IPS-NIHi7 (cell line): ENCODE results near the gene KLHL29.

Experiments
- DNase-seq: peaks from one replicate; pipeline ENCODE4 v3.0.0; 2012; ENCODE audit warnings: mixed read lengths; ENCODE audit errors: extremely low spot score

The KLHL29 gene

DNA sequence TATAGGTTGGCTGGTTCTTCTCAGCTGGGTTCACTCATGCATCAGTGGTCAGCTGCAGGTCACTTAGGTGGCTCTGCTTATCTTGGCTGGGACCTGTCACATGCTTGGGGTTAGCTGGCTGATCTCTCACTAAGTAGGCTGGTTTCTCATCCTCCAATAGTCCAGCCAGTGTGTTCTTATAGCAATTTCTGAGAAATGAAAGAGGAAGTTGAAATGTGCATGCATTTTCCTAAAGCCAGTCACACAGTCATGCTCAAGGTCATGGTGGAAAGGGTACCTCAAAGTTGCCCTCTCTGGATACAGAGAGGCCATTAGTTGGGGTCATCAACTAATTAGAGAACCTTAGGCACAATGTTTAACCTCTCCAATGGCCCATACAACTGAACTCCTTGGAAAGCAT lies 64.4 kb downstream of the KLHL29 start:
- no peak for DNase-seq

GRCh38 chr2:23449831-23450331 lies 64.9 kb downstream of the KLHL29 start:
- no peak for DNase-seq

GRCh38 chr2:23452372-23452771 lies 67.4 kb downstream of the KLHL29 start:
- no peak for DNase-seq

DNA sequence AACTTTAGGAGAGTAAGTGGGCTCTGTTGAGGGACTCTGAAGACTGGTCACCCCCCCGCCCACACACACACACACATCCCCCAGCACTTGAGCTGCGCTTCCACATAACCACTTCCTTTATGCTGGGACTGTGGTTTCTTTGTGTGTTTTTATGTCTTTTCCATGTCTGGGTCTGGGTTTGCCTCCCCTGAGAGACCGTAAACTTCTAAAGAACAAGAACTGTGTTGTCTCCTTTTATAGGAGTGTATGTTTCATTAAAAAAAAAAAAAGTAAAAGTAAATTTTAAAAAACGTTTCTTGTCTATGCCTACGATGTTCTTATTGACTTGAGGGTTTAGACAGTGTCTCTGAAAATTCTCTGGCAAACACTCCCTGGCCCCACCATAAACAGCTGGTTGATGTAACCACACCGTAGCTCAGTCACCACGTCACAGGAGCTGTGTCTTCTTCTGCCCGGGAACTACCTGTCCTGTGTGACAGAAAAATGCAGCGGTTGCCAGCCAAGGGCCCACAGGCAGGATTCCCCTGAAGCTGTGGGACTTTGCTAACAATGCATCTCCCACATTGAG lies 68.0 kb downstream of the KLHL29 start:
- no peak for DNase-seq

- no peak for DNase-seq
Measured at GRCh38 chr2:23453432-23453831, 68.5 kb downstream of the KLHL29 start.

- no peak for DNase-seq
Measured at GRCh38 chr2:23453836-23454460, 69.0 kb downstream of the KLHL29 start.

DNA sequence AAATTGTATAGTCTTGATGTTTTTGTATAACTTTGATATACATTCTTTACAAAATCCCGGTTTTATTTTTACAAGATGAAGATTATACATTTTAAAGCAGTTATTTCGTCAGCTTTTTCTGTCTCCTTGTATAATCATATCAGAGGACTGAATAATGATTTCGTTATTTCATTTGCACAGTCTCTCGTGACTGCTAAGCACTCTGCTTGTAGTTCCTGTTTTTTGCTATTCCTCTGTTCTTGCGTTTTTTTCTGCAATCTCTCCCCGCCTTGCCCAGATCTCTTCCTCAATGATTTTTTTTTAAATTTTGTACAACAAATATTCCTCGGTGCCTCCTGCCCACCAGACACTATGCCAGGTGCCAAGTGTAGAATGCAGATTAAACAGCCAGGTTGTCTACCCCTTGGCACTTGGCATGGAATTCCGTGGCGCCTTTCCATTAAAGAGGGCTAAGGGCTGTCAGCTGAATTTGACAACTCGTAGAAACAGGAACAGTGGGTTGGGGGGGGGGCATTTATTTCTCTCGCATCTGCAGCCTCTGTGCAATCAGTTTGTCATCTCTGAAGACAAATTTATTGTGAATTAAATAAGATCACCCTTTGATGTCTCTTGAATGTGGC lies 69.6 kb downstream of the KLHL29 start:
- DNase-seq, result no peak

DNA sequence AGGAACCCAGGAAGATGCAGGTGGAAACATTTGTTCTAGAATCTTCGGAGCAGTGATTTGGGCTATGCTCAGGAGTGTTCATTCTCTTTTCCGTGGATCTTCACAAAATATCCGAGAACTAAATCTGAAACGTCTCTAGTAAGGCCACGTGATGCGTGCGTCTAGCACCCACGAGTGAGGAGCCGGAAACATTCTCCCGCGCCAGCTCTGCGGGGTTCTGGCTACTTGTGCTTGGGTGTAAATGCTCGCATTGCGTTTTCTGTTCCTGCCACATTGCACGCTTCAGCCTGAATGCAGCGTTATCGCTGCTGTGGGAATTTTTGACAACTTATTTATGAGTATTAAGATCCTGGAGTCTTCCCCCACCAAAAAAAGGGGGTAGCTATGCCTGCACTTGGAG lies 71.4 kb downstream of the KLHL29 start:
- DNase-seq, result no peak

- DNase-seq, result no peak
Measured at GRCh38 chr2:23456881-23457760, 72.1 kb downstream of the KLHL29 start.

GRCh38 chr2:23457990-23458682 lies 73.2 kb downstream of the KLHL29 start:
- DNase-seq, result no peak

DNA sequence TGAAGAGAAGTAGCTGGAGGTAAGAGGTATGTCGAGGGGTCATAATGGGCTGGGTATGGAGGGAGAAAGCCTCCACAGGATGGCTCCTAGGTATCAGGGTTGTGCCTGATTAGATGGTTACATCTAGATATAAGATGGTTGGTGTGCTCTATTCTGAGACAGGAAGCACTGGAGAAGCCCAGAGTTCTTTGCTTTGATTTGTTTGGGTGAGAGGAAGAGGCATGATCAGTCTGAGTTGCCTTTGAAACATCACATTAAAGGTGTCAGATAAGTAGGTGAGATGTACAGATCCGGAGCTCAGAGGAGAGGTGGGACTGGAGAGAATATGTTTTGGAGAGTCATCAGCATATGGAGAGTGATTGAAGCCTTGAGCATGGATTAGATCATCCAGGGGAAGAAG lies 74.1 kb downstream of the KLHL29 start:
- DNase-seq, result no peak

GRCh38 chr2:23460228-23460627 lies 75.2 kb downstream of the KLHL29 start:
- DNase-seq, result no peak

GRCh38 chr2:23460993-23461392 lies 76.0 kb downstream of the KLHL29 start:
- DNase-seq, result no peak

GRCh38 chr2:23464156-23464555 lies 79.2 kb downstream of the KLHL29 start:
- DNase-seq, result no peak

- DNase-seq, result no peak
Measured at GRCh38 chr2:23464905-23465537, 80.0 kb downstream of the KLHL29 start.

GRCh38 chr2:23465936-23466335 lies 81.0 kb downstream of the KLHL29 start:
- no peak for DNase-seq

DNA sequence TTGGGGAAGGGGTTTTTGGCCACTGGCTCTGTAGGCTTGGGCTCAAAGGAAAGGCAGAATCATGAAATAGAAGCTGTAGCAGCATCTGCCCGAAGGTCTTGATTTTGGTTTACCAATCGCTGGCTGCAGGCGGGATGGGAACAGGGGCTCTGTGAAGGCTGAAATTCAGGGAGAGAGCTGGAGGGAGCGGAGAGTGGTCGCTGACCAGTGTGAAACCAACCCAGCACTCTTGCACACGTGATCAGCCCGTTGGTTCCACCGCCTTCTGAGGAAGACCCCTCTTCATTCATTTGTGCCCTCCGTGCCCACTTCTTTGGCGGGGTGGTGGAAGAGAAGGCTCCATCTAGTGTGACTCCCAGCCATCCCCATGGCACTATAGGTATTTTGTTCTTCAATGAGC lies 82.6 kb downstream of the KLHL29 start:
- DNase-seq, result no peak

DNA sequence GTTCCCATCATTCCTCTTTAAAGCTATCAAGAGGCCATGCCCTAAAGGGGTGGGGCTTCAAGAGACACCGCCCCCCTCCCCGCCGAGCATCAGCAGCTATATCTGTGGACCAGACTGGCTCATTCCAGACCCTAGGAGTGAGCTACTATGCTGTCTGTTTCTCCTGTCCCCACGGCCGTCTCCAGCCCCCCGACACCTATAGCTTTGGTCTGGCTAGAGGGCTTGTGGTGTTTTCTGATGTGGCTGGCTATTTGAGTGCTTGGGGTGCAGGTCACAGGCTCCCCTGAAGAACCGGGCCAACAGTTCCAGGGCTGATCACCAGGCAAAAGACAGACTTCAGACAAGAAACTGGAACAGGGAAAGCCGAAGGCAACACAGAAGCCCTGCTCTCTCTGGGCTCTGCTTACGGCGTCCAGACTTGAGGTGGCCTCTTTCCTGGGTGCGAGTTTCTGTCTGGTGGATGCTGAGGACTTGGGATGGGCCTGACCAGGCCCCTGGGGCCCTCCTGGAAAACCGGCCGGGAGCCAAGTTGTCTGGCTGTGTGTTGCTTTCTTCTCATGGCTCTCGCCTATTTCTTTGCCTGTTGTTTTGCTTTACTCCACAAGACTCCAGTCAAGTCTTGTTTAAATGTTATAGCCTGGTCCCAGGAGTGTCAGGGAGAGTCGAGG lies 83.6 kb downstream of the KLHL29 start:
- DNase-seq, result no peak

GRCh38 chr2:23469142-23469540 lies 84.2 kb downstream of the KLHL29 start:
- no peak for DNase-seq

GRCh38 chr2:23475036-23475435 lies 90.1 kb downstream of the KLHL29 start:
- DNase-seq, result peak; percentile 34

DNA sequence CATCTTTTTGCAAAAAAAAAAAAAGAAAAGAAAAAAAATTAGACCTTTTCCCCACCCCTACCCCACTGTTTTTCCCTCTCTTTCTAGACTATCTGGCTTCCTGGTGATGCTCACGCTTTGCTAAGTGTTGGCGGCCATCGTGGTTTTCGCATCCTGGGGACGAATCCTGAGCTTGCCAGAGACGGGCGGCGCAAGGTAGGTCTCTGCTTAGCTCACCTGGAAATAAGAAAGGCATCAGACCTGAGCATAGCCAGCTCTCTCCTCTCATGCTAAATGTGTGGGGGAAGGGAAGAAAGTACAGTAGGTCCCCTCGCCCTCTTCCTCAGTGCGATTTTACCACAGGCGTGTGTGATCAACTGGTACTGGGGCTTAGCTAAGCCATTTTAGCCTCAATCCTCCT lies 90.5 kb downstream of the KLHL29 start:
- DNase-seq, result no peak
